ENCODE data around the gene CNPPD1. TPM values are rescaled to one million over a fixed set of nuclear protein-coding genes. Genes with fewer than 3 reads are reported as not detected.
A peak's percentile ranks its signal among the peaks of the same experiment; 100 is the strongest.

The CNPPD1 gene
- total and polyA plus RNA-seq, 4 donors = 16.5 to 39.8 (median 21.6) TPM

GRCh38 chr2:219171231-219171651 lies 5.5 kb downstream of the CNPPD1 start:
- Histone ChIP-seq H3K4me1 (ENCODE audit: control insufficient read depth in 4 of 4, insufficient read depth in 4 of 4, low read length in 3 of 4) (peaks cover 4 to 30% (median 21%) of the 10 kb centered on the region in 4 donors), H3K27ac (ENCODE audit: low read depth in 1 of 2, low read length in 2 of 2) (peak overlapping the region in 1 of 2 donors; percentile 2)

More at GRCh38 chr2:219171231-219171651, 5.5 kb downstream of the CNPPD1 start:
- Histone ChIP-seq H3K36me3 (ENCODE audit: control insufficient read depth in 4 of 4, insufficient read depth in 3 of 4, low read depth in 1 of 4, low read length in 3 of 4) (peaks cover 0 to 30% (median 24%) of the 10 kb centered on the region in 4 donors), H3K9ac (ENCODE audit: low read depth in 1 of 2, low read length in 2 of 2) (no peak overlapping the region), H3K9me3 (ENCODE audit: control insufficient read depth in 4 of 4, low read length in 3 of 4) (no peaks in the 10 kb centered on the region), H3K27me3 (ENCODE audit: control insufficient read depth in 4 of 4, insufficient read depth in 4 of 4, low read length in 3 of 4) (no peaks in the 10 kb centered on the region), H3K4me3 (ENCODE audit: low read depth in 1 of 3, low read length in 3 of 3) (no peak overlapping the region)
- no peak for DNase-seq (ENCODE audit: low spot score)
- no peak for TF ChIP-seq MAX (IDR thresholded peaks at IDR 0.05)
- TF ChIP-seq REST (IDR thresholded peaks at IDR 0.05) = no peak
- TF ChIP-seq ATF3 (IDR thresholded peaks at IDR 0.05) = no peak
- no peak for TF ChIP-seq ZBTB33 (IDR thresholded peaks at IDR 0.05)
- no peak for TF ChIP-seq FOXA2 (IDR thresholded peaks at IDR 0.05)
- peak; percentile 9 for TF ChIP-seq FOXA1 (IDR thresholded peaks at IDR 0.05)
- TF ChIP-seq TAF1 (conservative IDR thresholded peaks at IDR 0.05) = no peak
- peak; percentile 69 to 76 for TF ChIP-seq RAD21 (IDR thresholded peaks at IDR 0.05)
- TF ChIP-seq YY1 (IDR thresholded peaks at IDR 0.05) = no peak
- TF ChIP-seq NR2F2 (IDR thresholded peaks at IDR 0.05) = no peak
- no peak for TF ChIP-seq JUND (IDR thresholded peaks at IDR 0.05)
- no peak for TF ChIP-seq HNF4A (conservative IDR thresholded peaks at IDR 0.05)
- TF ChIP-seq SP1 (IDR thresholded peaks at IDR 0.05) = no peak
- TF ChIP-seq HNF4G (IDR thresholded peaks at IDR 0.05) = no peak
- no peak for TF ChIP-seq GABPA (IDR thresholded peaks at IDR 0.05 in 1 of 2, conservative IDR thresholded peaks at IDR 0.05 in 1 of 2)
- TF ChIP-seq RXRA (IDR thresholded peaks at IDR 0.05) = no peak
- TF ChIP-seq EGR1 (IDR thresholded peaks at IDR 0.05; ENCODE audit: low read depth in 2 of 2) = no peak
- TF ChIP-seq CTCF (IDR thresholded peaks at IDR 0.05; ENCODE audit: low read depth, low read length, missing input control) = peak; percentile 63
- 54% methylated on average over 6 of the region's 6 CpGs for WGBS

Measured in liver (tissue), 9 donors.